ENCODE measurements around the gene DCN.

DNA sequence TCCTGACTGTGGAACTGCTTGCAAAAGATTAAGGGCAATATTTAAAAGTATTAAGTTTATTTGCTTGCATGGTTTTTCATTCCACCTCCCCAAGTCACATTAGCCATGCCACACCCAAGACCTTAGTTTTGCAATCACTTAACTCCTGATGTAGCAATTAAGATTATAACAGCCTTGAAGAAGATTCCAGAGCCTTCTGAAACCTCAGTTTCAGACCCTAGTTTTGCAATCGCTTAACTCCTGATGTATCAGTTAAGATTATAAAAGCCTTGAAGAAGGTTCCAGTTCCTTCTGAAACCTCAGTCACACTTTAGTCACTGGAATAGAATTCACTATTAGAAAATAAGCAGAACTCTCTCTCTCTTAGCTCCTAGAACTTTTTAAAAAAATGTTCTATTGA lies 42.7 kb upstream of the DCN start:
- TF ChIP-seq, protein P1, sequence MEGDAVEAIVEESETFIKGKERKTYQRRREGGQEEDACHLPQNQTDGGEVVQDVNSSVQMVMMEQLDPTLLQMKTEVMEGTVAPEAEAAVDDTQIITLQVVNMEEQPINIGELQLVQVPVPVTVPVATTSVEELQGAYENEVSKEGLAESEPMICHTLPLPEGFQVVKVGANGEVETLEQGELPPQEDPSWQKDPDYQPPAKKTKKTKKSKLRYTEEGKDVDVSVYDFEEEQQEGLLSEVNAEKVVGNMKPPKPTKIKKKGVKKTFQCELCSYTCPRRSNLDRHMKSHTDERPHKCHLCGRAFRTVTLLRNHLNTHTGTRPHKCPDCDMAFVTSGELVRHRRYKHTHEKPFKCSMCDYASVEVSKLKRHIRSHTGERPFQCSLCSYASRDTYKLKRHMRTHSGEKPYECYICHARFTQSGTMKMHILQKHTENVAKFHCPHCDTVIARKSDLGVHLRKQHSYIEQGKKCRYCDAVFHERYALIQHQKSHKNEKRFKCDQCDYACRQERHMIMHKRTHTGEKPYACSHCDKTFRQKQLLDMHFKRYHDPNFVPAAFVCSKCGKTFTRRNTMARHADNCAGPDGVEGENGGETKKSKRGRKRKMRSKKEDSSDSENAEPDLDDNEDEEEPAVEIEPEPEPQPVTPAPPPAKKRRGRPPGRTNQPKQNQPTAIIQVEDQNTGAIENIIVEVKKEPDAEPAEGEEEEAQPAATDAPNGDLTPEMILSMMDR (IDR thresholded peaks at IDR 0.05), result no peak
- no peak for TF ChIP-seq POLR2A (IDR thresholded peaks at IDR 0.05)
